ENCODE results near the gene HAS3.

- TF ChIP-seq, protein P1, sequence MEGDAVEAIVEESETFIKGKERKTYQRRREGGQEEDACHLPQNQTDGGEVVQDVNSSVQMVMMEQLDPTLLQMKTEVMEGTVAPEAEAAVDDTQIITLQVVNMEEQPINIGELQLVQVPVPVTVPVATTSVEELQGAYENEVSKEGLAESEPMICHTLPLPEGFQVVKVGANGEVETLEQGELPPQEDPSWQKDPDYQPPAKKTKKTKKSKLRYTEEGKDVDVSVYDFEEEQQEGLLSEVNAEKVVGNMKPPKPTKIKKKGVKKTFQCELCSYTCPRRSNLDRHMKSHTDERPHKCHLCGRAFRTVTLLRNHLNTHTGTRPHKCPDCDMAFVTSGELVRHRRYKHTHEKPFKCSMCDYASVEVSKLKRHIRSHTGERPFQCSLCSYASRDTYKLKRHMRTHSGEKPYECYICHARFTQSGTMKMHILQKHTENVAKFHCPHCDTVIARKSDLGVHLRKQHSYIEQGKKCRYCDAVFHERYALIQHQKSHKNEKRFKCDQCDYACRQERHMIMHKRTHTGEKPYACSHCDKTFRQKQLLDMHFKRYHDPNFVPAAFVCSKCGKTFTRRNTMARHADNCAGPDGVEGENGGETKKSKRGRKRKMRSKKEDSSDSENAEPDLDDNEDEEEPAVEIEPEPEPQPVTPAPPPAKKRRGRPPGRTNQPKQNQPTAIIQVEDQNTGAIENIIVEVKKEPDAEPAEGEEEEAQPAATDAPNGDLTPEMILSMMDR (conservative IDR thresholded peaks at IDR 0.05; ENCODE audit: low read depth, low read length), result no peak
- TF ChIP-seq EZH2phosphoT487 (IDR thresholded peaks at IDR 0.05; ENCODE audit: borderline replicate concordance, low read length) (no peak), EZH2 (IDR thresholded peaks at IDR 0.05; ENCODE audit: low read length, unreplicated experiment) (no peak)
These were observed 5.9 kb downstream of the HAS3 start for GRCh38 chr16:69111216-69111875.

All from PC-3 (cell line).